ENCODE data around the gene PAK4.

DNA sequence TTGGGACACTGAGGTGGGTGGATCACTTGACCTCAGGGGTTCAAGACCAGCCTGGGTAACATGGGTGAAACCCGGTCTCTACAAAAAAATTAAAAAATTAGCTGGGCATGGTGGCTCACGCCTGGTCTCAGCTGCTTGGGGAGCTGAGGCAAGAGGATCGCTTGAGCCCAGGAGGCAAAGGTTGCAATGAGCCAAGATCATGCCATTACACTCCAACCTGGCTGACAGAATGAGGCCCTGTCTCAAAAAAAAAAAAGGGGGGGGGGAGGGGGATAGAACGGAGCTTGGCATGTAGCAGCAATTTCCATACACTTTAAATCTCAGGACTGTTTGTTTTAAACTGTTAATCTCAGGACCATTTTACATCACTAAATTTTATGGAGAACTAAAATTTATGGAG, 39.2 kb upstream of the PAK4 start:
- TF ChIP-seq, protein P1, sequence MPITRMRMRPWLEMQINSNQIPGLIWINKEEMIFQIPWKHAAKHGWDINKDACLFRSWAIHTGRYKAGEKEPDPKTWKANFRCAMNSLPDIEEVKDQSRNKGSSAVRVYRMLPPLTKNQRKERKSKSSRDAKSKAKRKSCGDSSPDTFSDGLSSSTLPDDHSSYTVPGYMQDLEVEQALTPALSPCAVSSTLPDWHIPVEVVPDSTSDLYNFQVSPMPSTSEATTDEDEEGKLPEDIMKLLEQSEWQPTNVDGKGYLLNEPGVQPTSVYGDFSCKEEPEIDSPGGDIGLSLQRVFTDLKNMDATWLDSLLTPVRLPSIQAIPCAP (CRISPR knock-in tag; IDR thresholded peaks at IDR 0.05): no peak
- TF ChIP-seq, protein P2, sequence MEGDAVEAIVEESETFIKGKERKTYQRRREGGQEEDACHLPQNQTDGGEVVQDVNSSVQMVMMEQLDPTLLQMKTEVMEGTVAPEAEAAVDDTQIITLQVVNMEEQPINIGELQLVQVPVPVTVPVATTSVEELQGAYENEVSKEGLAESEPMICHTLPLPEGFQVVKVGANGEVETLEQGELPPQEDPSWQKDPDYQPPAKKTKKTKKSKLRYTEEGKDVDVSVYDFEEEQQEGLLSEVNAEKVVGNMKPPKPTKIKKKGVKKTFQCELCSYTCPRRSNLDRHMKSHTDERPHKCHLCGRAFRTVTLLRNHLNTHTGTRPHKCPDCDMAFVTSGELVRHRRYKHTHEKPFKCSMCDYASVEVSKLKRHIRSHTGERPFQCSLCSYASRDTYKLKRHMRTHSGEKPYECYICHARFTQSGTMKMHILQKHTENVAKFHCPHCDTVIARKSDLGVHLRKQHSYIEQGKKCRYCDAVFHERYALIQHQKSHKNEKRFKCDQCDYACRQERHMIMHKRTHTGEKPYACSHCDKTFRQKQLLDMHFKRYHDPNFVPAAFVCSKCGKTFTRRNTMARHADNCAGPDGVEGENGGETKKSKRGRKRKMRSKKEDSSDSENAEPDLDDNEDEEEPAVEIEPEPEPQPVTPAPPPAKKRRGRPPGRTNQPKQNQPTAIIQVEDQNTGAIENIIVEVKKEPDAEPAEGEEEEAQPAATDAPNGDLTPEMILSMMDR (IDR thresholded peaks at IDR 0.05): no peak
- no peak for TF ChIP-seq NR2C2 (CRISPR knock-in tag; IDR thresholded peaks at IDR 0.05)
- TF ChIP-seq, protein P3, sequence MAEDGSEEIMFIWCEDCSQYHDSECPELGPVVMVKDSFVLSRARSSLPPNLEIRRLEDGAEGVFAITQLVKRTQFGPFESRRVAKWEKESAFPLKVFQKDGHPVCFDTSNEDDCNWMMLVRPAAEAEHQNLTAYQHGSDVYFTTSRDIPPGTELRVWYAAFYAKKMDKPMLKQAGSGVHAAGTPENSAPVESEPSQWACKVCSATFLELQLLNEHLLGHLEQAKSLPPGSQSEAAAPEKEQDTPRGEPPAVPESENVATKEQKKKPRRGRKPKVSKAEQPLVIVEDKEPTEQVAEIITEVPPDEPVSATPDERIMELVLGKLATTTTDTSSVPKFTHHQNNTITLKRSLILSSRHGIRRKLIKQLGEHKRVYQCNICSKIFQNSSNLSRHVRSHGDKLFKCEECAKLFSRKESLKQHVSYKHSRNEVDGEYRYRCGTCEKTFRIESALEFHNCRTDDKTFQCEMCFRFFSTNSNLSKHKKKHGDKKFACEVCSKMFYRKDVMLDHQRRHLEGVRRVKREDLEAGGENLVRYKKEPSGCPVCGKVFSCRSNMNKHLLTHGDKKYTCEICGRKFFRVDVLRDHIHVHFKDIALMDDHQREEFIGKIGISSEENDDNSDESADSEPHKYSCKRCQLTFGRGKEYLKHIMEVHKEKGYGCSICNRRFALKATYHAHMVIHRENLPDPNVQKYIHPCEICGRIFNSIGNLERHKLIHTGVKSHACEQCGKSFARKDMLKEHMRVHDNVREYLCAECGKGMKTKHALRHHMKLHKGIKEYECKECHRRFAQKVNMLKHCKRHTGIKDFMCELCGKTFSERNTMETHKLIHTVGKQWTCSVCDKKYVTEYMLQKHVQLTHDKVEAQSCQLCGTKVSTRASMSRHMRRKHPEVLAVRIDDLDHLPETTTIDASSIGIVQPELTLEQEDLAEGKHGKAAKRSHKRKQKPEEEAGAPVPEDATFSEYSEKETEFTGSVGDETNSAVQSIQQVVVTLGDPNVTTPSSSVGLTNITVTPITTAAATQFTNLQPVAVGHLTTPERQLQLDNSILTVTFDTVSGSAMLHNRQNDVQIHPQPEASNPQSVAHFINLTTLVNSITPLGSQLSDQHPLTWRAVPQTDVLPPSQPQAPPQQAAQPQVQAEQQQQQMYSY (CRISPR knock-in tag; IDR thresholded peaks at IDR 0.05): no peak
